HG03442 (cell line): Measurements from ENCODE around the gene BNIP5.

ENCODE experiments used
- ATAC-seq: cut with Tn5 transposase; IDR thresholded peaks from one replicate; pipeline ENCODE4 v1.9.1; 2021; ENCODE audit warnings: mild to moderate bottlenecking, moderate library complexity; ENCODE audit not compliant: unreplicated experiment

The BNIP5 gene

DNA sequence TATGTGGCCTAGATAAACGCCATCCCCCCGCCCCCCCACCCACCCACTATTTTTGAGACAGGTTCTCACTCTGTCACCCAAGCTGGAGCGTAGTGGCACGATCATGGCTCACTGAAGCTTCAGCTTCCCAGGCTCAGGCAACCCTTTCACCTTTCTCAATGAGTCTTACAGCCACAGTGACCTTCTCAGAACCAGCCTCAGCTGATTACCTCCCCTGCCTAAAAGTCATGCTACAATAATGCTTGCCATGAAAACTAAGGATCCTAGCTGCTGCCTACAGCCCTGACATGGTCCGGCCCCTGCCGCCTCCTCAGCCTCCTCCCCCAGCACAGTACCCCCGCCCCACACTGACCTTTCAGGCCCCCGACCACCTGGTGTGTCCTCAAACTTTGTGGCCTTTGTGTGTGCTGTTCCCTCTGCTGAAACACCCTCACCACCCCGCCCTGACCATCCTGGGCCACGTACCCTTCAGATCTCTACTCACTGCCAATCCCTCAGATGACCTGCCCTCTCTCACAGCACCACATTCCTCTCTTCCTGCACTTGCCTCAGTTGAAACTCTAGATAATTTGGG is 35.5 kb downstream of the BNIP5 start:
- no peak for ATAC-seq

DNA sequence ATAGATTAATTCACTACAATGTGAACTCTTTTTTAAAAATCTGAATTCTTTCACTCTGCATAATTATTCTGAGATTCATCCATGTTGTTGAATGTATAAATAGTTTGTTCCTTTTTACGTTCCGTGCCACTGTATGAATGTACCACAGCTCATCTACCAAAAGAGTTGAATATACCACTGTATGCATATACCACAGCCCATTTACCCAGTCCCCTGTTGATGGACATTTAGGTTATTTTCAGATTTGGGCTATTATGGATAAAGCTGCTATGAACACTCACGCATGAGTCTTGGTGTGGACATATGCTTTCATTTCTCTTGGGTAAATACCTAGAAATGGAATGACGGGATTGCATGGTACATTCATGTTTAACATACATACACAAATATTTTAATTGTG is 38.7 kb downstream of the BNIP5 start:
- ATAC-seq = no peak

DNA sequence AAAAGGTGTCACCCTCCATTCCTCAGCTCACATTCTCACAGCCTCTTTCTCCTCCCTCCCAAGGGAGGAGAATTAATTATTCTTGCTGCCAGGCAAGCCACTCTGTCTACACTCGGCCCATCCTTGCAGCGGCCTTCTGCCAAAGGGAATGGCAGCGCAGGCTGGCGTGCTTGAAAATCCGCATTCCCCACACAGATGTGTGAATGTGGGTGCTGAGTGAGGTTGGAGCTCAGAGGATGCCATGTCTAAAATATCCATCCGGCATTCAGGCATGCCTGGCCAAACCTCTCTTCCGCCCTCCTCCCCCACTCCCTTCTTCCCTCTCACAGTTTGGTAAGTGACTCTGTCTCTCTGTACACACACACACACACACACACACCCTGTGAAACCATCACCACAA is 39.2 kb downstream of the BNIP5 start:
- ATAC-seq = no peak

DNA sequence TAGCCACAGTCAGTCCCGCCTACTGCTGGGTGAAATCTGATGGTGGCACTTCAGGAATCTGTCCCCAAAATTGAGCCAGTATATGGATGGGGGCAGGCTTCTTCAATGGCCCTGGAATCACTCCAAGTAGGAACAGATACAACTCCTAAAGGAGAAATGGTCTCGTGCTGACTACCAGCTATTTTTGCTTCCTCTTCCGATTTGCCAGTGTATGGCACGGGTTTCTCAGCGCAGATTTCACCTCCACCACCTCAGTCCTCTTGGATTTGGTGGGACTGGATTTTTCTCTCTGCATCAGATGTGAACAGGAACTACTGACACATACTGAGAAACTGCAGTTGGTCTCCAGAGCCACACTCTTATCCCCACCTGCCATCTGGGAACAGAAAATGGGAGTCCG is 39.6 kb downstream of the BNIP5 start:
- ATAC-seq = no peak

DNA sequence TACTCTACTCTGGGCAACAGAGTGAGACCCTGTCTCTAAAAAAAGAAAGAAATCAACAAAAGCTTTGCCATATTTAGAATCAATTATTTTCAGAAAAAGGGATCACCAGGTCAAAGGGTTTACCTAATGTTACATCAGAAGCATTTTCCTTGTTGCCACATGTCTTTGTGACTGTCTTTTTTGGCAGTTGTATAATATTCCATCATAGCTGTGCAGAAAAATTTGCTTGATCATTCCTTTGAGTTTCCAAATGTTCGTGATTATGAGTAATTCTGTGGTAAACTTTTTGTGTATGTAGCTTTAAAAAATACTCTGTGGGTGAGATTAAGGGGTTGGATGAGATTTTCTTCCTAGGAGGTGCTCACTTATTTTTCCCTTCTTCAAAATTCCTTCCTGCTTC is 40.4 kb downstream of the BNIP5 start:
- ATAC-seq = no peak

DNA sequence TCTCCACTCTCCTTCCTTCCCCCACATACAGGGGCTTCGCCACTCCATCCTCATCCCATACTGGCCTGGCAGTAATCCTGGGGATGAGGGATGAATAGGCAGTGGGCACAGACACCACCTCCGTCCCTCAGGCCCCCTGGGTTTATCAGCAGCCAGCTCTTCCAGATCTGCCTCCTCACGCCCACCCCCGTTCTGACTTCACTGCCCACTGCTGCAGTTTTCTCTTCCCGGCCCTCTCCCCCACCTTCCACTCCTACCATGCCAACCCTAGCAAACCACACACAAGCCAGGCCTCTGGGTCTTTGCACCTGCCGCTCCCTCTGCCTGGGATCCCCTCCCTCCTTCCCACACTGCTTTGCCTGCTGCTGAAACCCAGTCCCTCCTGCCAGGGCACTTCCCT is 44.5 kb downstream of the BNIP5 start:
- ATAC-seq = no peak

DNA sequence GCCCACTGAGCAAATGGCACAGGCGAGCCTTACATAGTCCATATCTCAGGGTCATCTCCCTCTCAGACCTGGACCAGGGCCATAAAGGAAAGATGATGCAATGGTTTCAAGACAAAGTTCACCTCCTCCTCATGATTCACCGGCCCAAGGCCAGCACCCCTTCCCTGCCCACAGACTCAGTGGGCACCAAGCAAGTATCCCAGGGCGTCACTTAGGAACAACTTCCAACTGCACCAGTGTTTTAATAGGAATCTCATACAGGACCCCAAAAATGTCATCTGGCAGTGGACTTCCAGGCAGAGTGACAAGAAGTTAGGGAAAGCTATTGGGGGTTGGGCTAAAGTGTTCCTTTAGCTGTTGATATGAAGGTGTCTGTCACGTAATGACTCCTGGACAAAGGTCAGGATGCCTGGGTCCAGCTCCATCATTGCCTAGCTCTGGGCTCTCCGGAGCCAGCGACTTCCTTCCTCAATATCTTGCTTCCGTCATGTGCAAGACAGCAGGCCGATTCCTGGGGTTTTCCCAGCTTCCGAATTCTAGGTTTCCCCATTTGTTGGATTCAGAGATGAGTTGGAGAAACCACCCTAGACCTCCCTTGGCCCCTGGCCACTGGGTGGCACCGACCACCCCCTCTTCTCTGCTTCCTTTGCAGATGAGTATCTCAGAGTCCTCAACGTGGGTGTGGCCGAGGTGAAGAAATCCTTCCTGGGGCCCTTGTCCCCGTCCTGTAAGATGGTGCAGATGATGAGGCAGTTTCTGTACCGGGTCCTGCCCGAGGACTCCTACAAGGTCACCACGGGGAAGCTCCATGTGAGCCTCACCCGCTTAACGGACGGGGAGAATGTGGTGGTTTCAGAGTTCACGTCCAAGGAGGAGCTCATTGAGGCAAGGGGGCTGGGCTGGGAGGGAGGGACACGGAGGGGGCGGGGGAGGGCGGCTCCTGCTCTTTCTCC is 45.7 kb downstream of the BNIP5 start:
- ATAC-seq = no peak

DNA sequence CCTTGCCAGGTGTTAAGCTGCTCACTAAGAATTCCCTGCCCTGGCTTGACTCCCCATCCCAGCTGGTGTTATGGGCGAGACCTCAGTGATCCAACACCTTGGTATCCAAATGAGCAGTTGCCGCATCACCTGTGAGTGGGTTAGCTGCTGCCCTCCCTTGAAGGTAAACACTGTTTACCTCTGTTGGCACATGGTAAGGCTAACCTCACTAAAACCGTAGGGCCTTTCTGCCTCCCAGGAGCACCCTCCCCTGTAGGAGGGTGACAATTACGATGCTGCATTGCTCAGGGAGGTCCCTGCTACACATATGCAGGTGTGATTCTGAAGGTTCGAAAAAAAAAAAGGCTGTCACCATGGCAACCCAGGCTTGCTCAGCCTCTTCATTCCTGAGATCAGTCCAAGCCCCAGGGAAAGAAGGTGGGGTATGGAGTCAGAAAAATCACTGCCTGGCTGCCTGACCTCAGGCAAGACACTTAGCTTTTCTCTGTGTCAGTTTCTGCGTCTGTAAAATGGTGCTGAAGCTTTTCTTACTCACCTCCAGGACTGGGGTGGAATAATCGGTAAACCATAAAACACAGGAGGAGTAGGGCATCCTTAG is 47.3 kb downstream of the BNIP5 start:
- ATAC-seq = no peak

DNA sequence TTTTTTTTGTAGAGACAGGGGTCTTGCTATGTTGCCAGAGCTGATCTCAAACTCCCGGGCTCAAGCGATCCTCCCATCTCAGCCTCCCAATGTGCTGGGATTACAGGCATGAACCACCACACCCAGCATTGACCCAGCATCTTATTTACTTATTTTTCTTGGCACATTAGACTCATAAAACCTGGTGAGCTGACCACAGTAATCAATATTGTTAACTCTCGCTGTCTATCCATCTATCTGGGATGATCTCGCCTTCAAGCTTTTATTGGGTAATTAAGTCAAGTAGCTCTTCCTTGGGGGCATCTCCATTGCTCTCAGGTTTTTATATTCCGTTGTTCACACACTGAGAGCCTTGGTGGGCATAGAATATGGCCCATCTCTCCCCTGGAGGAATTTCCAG is 49.8 kb downstream of the BNIP5 start:
- no peak for ATAC-seq

DNA sequence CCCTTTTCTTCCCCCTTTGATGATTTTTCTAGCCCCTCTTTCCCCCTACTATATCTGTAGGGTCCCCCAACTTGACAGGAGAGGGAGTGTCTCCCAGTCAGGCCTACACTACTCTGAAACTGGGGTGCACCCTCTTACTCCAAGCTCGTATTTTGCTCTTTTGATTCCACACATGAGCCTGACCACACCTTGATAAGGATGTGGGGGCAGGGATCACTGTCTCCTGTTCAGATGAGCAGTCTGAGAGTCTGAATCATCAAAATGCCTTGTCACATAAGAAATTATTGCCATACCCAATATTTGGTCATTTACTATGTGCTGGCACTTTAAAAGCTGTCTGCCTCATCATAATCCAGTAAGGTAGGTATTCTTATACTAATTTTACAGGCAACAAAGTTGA is 50.9 kb downstream of the BNIP5 start:
- no peak for ATAC-seq

DNA sequence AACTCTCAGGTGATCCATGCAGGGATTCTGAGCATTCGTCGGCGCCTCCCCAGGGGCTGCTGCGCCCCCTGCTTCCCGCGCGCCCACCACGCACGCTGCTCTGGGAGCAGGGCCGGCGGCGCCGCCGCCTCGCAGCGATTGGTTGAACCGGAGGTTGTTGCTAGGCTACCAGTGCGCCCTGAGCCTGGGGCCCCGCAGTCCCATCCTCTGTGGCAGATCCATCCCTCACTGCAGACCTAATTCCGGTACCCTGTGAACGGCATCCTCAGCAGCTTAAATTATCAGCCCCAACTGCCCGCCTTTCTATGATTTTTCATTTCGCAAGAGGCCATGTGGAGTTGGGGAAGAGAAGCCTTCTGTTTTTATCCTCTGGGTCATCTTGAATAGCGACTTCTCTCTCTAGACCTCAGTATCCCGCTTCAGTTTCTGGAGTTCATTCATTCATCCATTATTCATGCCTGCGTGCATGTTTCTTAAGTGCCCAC is 51.5 kb downstream of the BNIP5 start:
- ATAC-seq = no peak

DNA sequence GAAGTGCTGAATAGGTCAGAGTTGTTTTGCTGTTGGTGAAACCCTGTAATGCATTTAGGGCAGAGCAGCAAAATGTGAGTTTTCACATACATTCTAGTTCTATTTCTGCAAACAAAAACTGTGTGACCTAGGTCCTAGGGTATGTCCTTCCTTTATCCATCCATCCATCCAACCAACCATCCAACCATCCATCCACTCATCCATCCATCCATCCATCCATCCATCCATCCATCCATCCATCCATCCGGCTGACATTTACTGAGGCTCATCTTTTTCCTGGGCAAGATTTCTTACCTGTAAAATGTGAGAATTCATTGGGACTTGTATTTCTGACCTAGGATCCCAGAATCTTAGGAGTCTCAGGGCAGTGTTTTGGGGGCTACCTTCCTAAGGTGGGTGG is 52.3 kb downstream of the BNIP5 start:
- ATAC-seq = no peak

DNA sequence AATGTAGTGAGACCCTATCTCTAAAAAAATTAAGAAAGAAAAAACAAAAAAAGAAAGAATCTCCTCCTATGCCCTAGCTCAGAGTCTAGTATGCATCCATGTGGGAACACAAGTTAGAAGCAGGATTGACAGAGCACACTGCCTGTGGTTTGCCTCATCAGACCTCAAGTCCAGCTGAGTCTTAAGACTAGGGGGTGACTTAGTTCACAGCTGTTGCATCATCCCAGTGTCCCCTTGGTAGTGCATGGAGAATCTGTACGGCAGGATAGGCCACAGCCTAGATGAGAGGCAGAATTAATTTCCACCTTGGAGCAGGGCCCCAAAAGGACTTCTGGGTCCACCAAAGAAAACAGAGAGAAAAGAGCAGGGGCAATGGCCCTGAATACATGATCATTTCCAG is 53.1 kb downstream of the BNIP5 start:
- no peak for ATAC-seq

DNA sequence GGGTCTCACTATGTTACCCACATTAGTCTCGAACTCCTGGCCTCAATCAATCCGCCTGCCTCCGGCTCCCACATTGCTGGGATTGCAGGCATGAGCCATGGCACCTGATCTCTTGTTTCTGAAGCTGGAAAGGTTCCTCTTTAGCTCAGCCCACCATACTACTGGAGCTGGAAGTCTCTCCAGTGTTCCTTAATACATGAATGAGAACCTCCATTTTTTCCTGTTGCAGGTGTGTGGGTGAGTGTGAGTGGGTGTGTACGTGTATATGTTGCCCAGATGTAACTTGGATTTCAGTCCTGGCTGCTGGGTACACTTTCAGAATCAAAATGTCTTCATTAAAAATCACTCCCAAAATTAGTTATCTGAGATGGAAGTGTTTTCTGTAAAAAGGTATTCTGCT is 55.7 kb downstream of the BNIP5 start:
- ATAC-seq = no peak

DNA sequence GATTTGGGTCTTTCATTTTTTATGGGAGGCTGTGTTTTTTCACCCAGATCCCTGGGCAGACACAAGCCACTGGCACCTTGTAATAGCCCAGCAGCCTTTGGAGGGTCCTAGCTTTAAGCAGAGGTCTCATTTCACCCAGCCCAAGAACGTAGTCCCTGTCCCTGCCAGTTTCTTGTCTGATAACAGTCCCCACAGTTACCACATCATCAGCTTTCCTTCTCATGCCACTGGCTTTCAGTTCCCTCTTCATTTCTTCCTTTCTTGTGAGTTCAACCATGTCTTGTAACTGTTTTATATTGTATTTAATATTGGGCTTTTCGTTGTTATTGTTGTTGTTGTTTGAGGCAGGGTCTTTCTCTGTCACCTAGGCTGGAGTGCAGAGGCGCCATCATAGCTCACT is 56.2 kb downstream of the BNIP5 start:
- ATAC-seq = no peak

DNA sequence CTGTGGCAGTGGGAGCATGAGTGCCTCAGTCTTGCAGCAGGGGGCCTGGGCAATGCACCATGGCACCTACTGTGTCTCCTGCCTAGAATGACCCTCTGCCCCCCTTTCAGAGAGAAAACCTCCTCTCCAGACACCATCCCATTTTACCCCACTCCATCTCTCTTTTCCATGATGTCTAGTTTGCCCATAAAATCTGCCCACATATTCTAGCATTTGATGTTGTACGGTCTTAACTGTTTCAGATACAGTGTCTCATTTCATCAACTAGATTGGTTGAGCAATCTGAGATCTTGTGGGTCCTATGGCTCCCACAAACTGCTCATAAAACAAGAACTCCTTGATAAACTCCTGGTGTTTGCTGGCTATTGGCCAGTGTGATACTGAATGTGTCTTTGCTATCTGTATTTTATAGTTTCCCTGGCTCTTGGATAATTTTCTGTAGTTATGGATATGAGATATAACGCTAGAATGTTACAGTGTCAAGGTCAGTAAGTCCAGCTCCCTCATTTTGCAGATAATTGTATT is 58.7 kb downstream of the BNIP5 start:
- no peak for ATAC-seq

DNA sequence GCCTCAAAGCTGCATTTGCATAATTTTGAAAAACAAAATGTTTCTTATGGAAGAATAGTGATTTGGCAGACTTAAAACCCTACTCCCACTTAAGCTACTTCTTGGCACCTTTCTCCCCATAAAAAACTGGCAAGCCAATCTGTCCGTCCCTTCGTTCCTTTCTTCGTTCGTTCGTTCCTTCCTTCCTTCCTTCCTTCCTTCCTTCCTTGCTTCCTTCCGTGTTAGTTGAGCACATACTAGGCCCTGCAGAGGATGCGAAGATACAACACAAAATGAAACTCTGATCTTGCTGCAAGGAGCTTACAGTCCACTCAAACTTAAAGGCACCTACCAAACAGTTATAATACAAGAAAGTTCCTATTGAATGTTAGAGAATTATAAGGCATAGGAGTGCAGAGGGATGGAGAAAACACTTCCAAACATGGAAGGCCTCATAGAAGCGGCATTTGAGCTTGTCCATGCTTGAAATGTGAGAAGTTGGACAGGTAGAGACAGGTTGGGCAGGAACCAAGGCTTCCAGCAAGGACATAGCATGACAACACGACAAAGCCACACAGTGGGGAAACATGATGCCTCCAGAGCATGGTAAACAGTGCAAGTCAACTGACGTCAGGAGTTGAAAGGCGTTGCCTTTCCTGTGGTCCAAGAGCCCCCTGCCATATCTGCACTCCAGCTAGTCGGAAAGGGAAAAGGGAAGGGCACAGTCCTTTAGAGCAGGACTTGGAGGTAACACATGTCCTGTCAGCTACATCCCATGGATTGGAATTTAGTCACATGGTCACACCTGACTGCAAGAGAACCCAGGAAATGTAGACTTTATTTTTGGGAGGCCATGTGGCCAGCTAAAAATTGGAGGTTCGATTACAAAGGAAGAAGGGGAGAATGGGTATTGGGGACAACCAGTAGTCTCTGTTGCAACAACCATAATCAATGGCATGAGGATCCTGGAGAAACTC is 59.8 kb downstream of the BNIP5 start:
- ATAC-seq = no peak

DNA sequence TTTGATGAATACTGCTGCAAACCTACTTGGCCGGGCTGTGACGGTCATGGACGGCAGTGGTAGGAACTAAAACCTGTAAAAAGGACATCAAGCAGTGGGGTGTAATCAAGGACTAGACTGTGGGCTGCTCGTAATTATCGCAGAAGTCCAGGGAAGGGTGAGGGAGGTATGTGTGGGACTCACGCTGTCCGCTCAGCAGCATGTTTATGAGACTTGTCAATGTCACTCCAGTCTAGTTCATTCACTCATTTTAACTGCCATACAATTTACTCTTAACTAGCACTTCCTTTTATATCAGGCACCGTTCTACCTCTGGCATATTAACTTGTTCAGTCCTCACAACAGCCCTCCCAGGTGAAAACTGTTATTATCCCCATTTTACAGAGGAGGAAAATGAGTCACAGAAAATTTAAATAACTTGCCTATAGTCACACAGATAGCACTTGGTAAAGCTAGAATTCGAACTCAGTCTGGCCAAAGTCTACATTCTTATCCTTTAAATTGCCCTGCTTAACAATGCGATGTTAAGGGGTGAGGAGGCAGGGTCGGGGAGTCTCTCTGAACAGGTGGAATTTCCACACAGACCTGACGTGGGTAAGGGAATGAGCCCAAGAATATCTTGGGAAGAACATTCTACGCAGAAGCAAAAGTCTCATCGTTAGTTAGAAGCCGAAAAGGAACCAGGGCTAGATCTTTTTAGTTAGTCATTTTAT is 62.7 kb downstream of the BNIP5 start:
- no peak for ATAC-seq

DNA sequence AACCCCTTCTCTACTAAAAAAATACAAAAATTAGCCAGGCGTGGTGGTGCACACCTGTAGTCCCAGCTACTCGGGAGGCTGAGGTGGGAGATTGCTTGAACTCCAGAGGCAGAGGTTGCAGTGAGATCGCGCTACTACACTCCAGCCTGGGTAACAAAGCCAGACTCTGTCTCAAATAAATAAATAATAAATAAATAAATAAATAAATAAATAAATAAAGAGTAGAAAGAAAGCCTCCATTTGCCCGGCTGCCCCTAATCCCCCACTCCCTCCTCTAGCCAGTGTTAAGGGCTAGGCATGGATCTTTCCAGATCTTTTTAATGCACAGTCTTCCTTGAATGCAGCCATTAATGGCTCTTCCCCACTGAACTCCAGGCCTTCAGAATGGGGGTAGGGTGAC is 63.6 kb downstream of the BNIP5 start:
- no peak for ATAC-seq

DNA sequence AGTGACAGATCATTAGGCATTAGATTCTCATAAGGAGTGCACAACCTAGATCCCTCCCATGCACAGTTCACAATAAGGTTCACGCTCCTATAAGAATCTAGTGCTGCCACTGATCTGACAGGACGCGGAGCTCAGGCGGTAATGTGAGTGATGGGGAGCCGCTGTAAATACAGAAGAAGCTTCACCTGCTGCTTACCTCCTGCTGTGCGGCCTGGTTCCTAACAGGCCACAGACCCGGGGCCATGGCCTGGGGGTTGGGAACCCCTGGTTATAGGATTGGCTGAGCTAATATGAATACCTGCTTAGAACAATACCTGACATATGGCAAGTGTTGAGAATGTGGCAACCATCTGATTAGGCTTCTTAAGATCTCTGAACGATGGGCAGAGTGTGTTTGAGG is 64.5 kb downstream of the BNIP5 start:
- no peak for ATAC-seq
